HG02885 (cell line): ENCODE results near the gene IL17RE.
A peak's percentile ranks its signal among the peaks of the same experiment; 100 is the strongest.
"Not testable (repeated sequence)": the region's sequence is repeated elsewhere in the genome, so short reads cannot be mapped to it uniquely, and the experiment has no call there.

Source experiments
- ATAC-seq: cut with Tn5 transposase; IDR thresholded peaks from one replicate; pipeline ENCODE4 v1.9.1; 2021; ENCODE audit warnings: mild to moderate bottlenecking; ENCODE audit not compliant: unreplicated experiment, poor library complexity

IL17RE gene

DNA sequence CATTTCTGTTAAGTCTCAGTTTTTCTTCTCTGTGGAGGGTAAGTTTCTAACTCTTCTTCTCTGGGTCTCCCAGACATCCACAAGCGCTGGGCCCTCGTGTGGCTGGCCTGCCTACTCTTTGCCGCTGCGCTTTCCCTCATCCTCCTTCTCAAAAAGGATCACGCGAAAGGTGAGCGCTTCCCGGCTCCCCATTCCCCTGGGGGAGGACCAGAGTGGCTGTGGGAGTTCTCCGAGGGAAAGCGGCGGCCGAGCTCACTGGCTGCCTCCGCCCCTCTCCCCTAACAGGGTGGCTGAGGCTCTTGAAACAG is 29.8 kb downstream of the IL17RE start:
- ATAC-seq: no peak

GRCh38 chr3:9932843-9933560 is 30.4 kb downstream of the IL17RE start:
- peak; percentile 66 for ATAC-seq

GRCh38 chr3:9933561-9934234 is 31.1 kb downstream of the IL17RE start, which contains the start of gene CRELD1:
CRELD1 (plus strand) TSS chr3:9933834; CDS start chr3:9934439, 605 bp downstream.
- peak; percentile 87 for ATAC-seq

- no peak for ATAC-seq
Observed at GRCh38 chr3:9934235-9934621, 31.6 kb downstream of the IL17RE start.

DNA sequence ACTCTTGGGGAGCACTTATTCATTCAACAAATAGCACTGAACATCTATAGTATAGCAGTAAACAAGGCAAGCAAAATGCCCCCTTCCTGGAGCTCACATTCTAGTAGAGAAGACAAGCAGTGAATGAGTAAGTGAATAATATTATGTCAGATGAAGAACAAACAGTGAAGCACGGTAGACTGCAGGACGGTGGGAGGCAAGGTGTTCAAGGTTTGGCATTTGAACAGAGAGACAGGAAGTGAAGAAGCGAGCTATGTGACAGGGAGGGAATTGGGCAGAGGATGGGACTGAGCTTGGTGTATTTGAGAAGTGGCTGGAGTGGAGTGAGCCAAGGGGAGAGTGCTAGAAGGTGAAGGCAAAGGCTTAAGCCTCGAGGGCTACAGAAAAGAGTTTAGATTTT is 32.3 kb downstream of the IL17RE start:
- ATAC-seq: no peak

DNA sequence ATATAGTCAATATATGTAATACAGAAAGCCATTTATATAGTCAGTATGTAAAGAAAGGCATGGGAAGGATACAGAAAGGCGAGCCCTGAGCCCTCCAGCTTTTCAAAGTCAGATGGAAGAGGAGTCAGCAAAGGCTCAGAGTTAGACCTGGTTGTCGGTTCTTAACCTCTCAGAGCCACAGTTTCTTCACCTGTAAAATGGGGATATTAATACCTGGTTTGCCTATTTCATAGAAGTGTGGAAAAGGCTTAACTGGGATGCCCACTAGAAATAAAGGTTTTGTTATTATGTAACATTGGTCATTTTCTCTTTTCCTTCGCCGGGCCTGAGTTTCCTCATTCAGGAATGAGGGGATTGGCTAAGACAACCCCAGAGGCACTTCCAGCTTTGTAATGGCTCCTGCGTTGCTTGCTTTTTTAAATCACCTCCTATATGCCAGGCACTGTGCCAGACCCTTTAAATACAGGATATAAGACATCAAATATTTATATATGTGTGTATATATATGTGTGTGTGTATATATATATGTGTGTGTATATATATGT is 33.4 kb downstream of the IL17RE start:
- ATAC-seq: no peak

GRCh38 chr3:9937486-9938238 is 35.0 kb downstream of the IL17RE start:
- no peak for ATAC-seq

GRCh38 chr3:9938966-9939365 is 36.3 kb downstream of the IL17RE start:
- no peak for ATAC-seq

DNA sequence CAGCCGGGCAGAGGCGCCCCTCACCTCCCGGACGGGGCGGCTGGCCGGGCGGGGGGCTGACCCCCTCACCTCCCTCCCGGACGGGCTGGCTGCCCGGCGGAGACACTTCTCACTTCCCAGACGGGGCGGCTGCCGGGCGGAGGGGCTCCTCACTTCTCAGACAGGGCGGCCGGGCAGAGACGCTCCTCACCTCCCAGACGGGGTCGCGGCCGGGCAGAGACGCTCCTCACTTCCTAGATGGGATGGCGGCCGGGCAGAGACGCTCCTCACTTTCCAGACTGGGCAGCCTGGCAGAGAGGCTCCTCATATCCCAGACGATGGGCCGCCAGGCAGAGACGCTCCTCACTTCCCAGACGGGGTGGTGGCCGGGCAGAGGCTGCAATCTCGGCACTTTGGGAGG is 37.3 kb downstream of the IL17RE start:
- ATAC-seq: not testable (repeated sequence)

DNA sequence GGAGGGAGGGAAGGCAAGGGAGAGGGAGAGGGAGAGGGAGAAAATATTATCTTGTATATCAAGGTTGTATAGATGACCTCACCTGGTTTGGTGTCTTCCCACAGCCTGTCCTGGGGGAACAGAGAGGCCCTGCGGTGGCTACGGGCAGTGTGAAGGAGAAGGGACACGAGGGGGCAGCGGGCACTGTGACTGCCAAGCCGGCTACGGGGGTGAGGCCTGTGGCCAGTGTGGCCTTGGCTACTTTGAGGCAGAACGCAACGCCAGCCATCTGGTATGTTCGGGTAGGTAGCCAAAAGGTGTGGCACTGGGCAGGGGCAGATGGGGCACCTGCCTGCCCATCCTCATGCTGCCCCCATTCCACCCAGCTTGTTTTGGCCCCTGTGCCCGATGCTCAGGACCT is 38.1 kb downstream of the IL17RE start:
- no peak for ATAC-seq

DNA sequence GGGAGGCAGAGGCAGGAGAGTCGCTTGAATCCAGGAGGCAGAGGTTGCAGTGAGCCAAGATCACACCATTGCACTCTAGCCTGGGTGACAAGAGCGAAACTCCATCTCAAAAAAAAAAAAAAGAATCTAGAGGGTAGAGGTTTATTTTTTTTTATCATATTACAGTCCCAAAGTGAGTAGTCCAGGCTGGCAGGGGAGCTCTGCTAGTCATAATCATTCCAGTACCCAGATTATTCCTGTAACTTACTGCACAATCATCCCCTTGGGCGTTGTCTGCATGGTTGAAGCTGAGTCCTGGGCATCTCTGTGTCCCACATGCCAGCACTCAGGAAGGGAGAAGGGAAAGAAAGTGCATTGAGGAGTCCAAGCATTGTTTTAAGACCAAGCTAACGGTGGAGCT is 39.5 kb downstream of the IL17RE start:
- ATAC-seq: no peak

DNA sequence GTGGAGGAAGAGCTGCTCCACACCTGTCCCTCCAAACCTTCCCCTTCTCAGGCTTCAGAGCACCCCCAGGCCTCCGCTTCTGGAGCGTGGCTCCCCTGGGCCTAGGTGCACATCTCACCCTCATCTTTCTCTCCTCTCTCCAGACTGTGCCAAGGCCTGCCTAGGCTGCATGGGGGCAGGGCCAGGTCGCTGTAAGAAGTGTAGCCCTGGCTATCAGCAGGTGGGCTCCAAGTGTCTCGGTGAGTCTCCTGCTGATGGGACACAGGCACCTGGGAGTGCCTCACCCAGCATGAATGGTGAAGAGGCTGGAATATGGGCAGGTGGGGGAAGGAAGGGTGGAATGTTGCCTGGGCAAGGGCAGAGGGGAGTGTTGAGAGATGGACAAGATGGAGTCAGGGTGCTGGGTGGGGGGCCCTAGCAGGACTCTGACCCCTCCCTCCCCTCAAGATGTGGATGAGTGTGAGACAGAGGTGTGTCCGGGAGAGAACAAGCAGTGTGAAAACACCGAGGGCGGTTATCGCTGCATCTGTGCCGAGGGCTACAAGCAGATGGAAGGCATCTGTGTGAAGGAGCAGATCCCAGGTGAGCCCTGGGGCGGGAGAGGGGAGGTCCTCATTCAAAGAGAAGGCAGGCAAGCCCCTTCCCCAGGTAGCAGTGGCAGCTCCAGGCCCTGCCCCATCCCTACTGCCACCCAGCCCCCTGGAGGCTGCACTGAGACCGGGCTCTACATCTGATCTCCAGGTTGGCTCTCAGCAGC is 40.5 kb downstream of the IL17RE start:
- no peak for ATAC-seq

DNA sequence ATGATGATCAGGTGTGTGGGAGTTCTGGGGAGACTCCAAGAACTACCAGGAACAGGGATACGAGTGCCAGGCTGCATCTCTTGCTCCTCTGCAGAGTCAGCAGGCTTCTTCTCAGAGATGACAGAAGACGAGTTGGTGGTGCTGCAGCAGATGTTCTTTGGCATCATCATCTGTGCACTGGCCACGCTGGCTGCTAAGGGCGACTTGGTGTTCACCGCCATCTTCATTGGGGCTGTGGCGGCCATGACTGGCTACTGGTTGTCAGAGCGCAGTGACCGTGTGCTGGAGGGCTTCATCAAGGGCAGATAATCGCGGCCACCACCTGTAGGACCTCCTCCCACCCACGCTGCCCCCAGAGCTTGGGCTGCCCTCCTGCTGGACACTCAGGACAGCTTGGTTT is 41.6 kb downstream of the IL17RE start:
- no peak for ATAC-seq

DNA sequence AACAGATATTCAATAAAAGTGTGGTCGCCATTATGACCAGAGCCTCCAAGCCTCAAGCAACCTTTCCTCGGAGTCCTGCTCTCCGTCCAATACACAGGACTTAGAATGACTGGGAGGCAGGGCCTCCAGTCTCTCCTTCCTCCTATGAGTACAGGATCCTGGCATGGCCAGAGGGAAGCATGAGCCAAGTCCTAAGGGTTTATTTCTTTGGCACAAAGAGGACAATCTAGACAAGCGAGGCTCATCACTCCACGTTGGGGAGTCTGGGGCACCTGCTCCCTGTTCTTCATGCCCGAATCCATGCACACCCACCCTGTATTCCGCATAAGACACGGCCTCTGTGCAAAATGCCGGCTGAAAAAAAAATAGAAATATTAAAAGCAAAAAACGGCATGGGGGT is 42.7 kb downstream of the IL17RE start:
- no peak for ATAC-seq

- peak; percentile 67 for ATAC-seq
Observed at GRCh38 chr3:9946112-9947024, 43.7 kb downstream of the IL17RE start.

- ATAC-seq: no peak
Observed at GRCh38 chr3:9947025-9947995, 44.7 kb downstream of the IL17RE start.

GRCh38 chr3:9948586-9948985 is 45.9 kb downstream of the IL17RE start:
- no peak for ATAC-seq

DNA sequence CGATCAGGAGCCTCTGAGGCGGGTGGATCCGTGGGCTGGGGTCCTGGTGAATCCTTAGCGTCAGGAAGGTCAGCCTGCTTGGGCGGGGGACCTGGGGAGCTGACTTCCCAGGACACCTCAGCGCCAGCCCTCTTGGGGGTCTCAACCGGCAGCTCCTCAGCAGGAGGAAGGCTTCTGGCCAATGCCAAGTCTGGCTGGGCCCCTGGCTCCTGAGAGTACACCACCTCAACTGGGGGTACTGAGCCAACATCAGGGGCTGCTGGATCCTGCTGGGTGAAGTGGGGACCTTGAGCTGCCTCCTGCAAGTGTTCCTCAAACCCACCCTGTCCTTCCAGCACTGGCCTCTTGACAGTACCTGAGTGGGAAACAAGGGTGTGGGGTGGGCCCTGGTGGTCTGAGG is 46.5 kb downstream of the IL17RE start:
- ATAC-seq: no peak
